Kidney glomerular epithelial cell (primary cell): ENCODE results near the gene ZIC2.
"Not testable (repeated sequence)": the region's sequence is repeated elsewhere in the genome, so short reads cannot be mapped to it uniquely, and the experiment has no call there.

Source experiments
- DNase-seq: peaks from one replicate; lab custom pipeline; 2025; lab: John Stamatoyannopoulos, UW

ZIC2 gene

GRCh38 chr13:99981735-99982035, at the start of gene ZIC2:
ZIC2 (plus strand) TSS chr13:99981784; CDS start chr13:99982065, 281 bp downstream.
- no peak for DNase-seq

- no peak for DNase-seq
Measured at GRCh38 chr13:99932912-99933311, 48.7 kb upstream of the ZIC2 start.

GRCh38 chr13:99935772-99936171, 45.8 kb upstream of the ZIC2 start:
- no peak for DNase-seq

GRCh38 chr13:99938635-99939034, 42.9 kb upstream of the ZIC2 start:
- no peak for DNase-seq

- DNase-seq, result no peak
Measured at GRCh38 chr13:99941086-99941485, 40.5 kb upstream of the ZIC2 start.

- DNase-seq, result no peak
Measured at GRCh38 chr13:99941911-99942310, 39.7 kb upstream of the ZIC2 start.

- no peak for DNase-seq
Measured at GRCh38 chr13:99944102-99944501, 37.5 kb upstream of the ZIC2 start.

GRCh38 chr13:99944606-99945005, 37.0 kb upstream of the ZIC2 start:
- DNase-seq, result no peak

- not testable (repeated sequence) for DNase-seq
Measured at GRCh38 chr13:99945515-99945914, 36.1 kb upstream of the ZIC2 start.

- no peak for DNase-seq
Measured at GRCh38 chr13:99947666-99948065, 33.9 kb upstream of the ZIC2 start.

- no peak for DNase-seq
Measured at GRCh38 chr13:99948411-99948810, 33.2 kb upstream of the ZIC2 start.

GRCh38 chr13:99948907-99949678, 32.5 kb upstream of the ZIC2 start:
- DNase-seq, result no peak

- no peak for DNase-seq
Measured at GRCh38 chr13:99949679-99950413, 31.7 kb upstream of the ZIC2 start.

GRCh38 chr13:99951666-99952065, 29.9 kb upstream of the ZIC2 start:
- DNase-seq, result not testable (repeated sequence)

- no peak for DNase-seq
Measured at GRCh38 chr13:99953138-99953755, 28.3 kb upstream of the ZIC2 start.

- no peak for DNase-seq
Measured at GRCh38 chr13:99955107-99955746, 26.4 kb upstream of the ZIC2 start.

- DNase-seq, result no peak
Measured at GRCh38 chr13:99955747-99956472, 25.7 kb upstream of the ZIC2 start.

GRCh38 chr13:99956473-99957349, 24.9 kb upstream of the ZIC2 start:
- no peak for DNase-seq

- no peak for DNase-seq
Measured at GRCh38 chr13:99958406-99959126, 23.0 kb upstream of the ZIC2 start.

GRCh38 chr13:99959127-99959539, 22.5 kb upstream of the ZIC2 start:
- DNase-seq, result no peak
